T-helper 1 cell treated with Interleukin-12 subunit alpha and Interleukin-12 subunit beta and Interleukin-4 antibody, amounts not matched to agents 30 μg/mL and 1 μg/mL, for 36 hours (primary cell): ENCODE measurements around the gene TMC5.
"Not testable (repeated sequence)": the region's sequence is repeated elsewhere in the genome, so short reads cannot be mapped to it uniquely, and the experiment has no call there.

Experiments used
- H3K27ac Mint-ChIP-seq: one replicate; pipeline ENCODE4 v1.8.0; 2021; ENCODE audit warnings: mild to moderate bottlenecking, mixed read lengths
- H3K27me3 Mint-ChIP-seq: one replicate; pipeline ENCODE4 v1.8.0; 2021; ENCODE audit warnings: low read depth, mixed read lengths
- H3K36me3 Mint-ChIP-seq: one replicate; pipeline ENCODE4 v1.8.0; 2021; ENCODE audit warnings: low read depth, mixed read lengths
- H3K4me1 Mint-ChIP-seq: one replicate; pipeline ENCODE4 v1.8.0; 2021; ENCODE audit warnings: low read depth, mixed read lengths
- H3K4me3 Mint-ChIP-seq: one replicate; pipeline ENCODE4 v1.8.0; 2021; ENCODE audit warnings: mild to moderate bottlenecking, moderate library complexity, mixed read lengths
- H3K9me3 Mint-ChIP-seq: one replicate; pipeline ENCODE4 v1.8.0; 2021; ENCODE audit warnings: mixed read lengths

Gene TMC5

GRCh38 chr16:19392352-19392751 lies 25.3 kb upstream of the TMC5 start:
- H3K36me3 Mint-ChIP-seq: no peaks in the 10 kb centered on the region
- no peaks in the 10 kb centered on the region for H3K9me3 Mint-ChIP-seq
- H3K4me1 Mint-ChIP-seq: peaks cover 3% of the 10 kb centered on the region
- H3K27ac Mint-ChIP-seq: no peak overlapping the region
- peaks cover 31% of the 10 kb centered on the region for H3K27me3 Mint-ChIP-seq
- no peak overlapping the region for H3K4me3 Mint-ChIP-seq

GRCh38 chr16:19393226-19394111 lies 24.2 kb upstream of the TMC5 start:
- Mint-ChIP-seq H3K9me3 (no peaks in the 10 kb centered on the region), H3K27me3 (peaks cover 28% of the 10 kb centered on the region), H3K4me3 (no peak overlapping the region), H3K27ac (no peak overlapping the region), H3K4me1 (peaks cover 3% of the 10 kb centered on the region), H3K36me3 (no peaks in the 10 kb centered on the region)

GRCh38 chr16:19395646-19396267 lies 21.9 kb upstream of the TMC5 start:
- peaks cover 24% of the 10 kb centered on the region for H3K27me3 Mint-ChIP-seq
- H3K27ac Mint-ChIP-seq, H3K4me1 Mint-ChIP-seq, H3K36me3 Mint-ChIP-seq, H3K4me3 Mint-ChIP-seq, H3K9me3 Mint-ChIP-seq: not testable (repeated sequence)

- Mint-ChIP-seq H3K36me3 (peaks cover 3% of the 10 kb centered on the region), H3K27ac (no peak overlapping the region), H3K9me3 (peaks cover 16% of the 10 kb centered on the region), H3K4me1 (no peaks in the 10 kb centered on the region), H3K4me3 (no peak overlapping the region), H3K27me3 (peaks cover 24% of the 10 kb centered on the region)
Measured at GRCh38 chr16:19396555-19397011, 21.1 kb upstream of the TMC5 start.

- H3K4me3 Mint-ChIP-seq, H3K36me3 Mint-ChIP-seq, H3K4me1 Mint-ChIP-seq, H3K27ac Mint-ChIP-seq: not testable (repeated sequence)
- peaks cover 24% of the 10 kb centered on the region for H3K27me3 Mint-ChIP-seq
- peaks cover 23% of the 10 kb centered on the region for H3K9me3 Mint-ChIP-seq
Measured at GRCh38 chr16:19397373-19397772, 20.3 kb upstream of the TMC5 start.

- peaks cover 24% of the 10 kb centered on the region for H3K9me3 Mint-ChIP-seq
- H3K27me3 Mint-ChIP-seq: peaks cover 16% of the 10 kb centered on the region
- no peak overlapping the region for H3K4me3 Mint-ChIP-seq
Measured at GRCh38 chr16:19400711-19401110, 17.0 kb upstream of the TMC5 start.

GRCh38 chr16:19406891-19407491 lies 10.7 kb upstream of the TMC5 start:
- Mint-ChIP-seq H3K4me3 (no peak overlapping the region), H3K4me1 (peaks cover 4% of the 10 kb centered on the region), H3K27me3 (peaks cover 33% of the 10 kb centered on the region), H3K9me3 (peaks cover 9% of the 10 kb centered on the region), H3K36me3 (no peaks in the 10 kb centered on the region), H3K27ac (no peak overlapping the region)

More at GRCh38 chr16:19400711-19401110, 17.0 kb upstream of the TMC5 start:
- Mint-ChIP-seq H3K4me1 (no peaks in the 10 kb centered on the region), H3K27ac (no peak overlapping the region), H3K36me3 (peaks cover 6% of the 10 kb centered on the region)

GRCh38 chr16:19410435-19411171 lies 7.1 kb upstream of the TMC5 start:
- H3K4me1 Mint-ChIP-seq: peaks cover 4% of the 10 kb centered on the region
- H3K9me3 Mint-ChIP-seq: peaks cover 4% of the 10 kb centered on the region
- H3K27ac Mint-ChIP-seq: no peak overlapping the region
- peak overlapping the region; percentile 53 for H3K4me3 Mint-ChIP-seq
- peaks cover 48% of the 10 kb centered on the region for H3K27me3 Mint-ChIP-seq
- no peaks in the 10 kb centered on the region for H3K36me3 Mint-ChIP-seq

- Mint-ChIP-seq H3K36me3 (no peaks in the 10 kb centered on the region), H3K27me3 (peaks cover 51% of the 10 kb centered on the region), H3K4me1 (peaks cover 4% of the 10 kb centered on the region), H3K27ac (no peak overlapping the region), H3K9me3 (peaks cover 4% of the 10 kb centered on the region), H3K4me3 (peak overlapping the region; percentile 25)
Measured at GRCh38 chr16:19411298-19411697, 6.4 kb upstream of the TMC5 start.

- H3K27ac Mint-ChIP-seq, H3K36me3 Mint-ChIP-seq, H3K4me3 Mint-ChIP-seq, H3K4me1 Mint-ChIP-seq, H3K9me3 Mint-ChIP-seq: not testable (repeated sequence)
- H3K27me3 Mint-ChIP-seq: peaks cover 48% of the 10 kb centered on the region
Measured at GRCh38 chr16:19412055-19412454, 5.6 kb upstream of the TMC5 start.

- H3K4me1 Mint-ChIP-seq: no peaks in the 10 kb centered on the region
- no peaks in the 10 kb centered on the region for H3K36me3 Mint-ChIP-seq
- no peak overlapping the region for H3K4me3 Mint-ChIP-seq
- no peaks in the 10 kb centered on the region for H3K9me3 Mint-ChIP-seq
- peaks cover 32% of the 10 kb centered on the region for H3K27me3 Mint-ChIP-seq
- H3K27ac Mint-ChIP-seq: no peak overlapping the region
Measured at GRCh38 chr16:19415461-19415860, 2.2 kb upstream of the TMC5 start.

- Mint-ChIP-seq H3K27me3 (peaks cover 30% of the 10 kb centered on the region), H3K9me3 (no peaks in the 10 kb centered on the region), H3K36me3 (no peaks in the 10 kb centered on the region), H3K4me1 (no peaks in the 10 kb centered on the region), H3K27ac (no peak overlapping the region), H3K4me3 (no peak overlapping the region)
Measured at GRCh38 chr16:19415918-19416317, 1.8 kb upstream of the TMC5 start.

- H3K27me3 Mint-ChIP-seq: peaks cover 14% of the 10 kb centered on the region
Measured at GRCh38 chr16:19418200-19418599, 517 bp downstream of the TMC5 start.

GRCh38 chr16:19419698-19420075 lies 2.0 kb downstream of the TMC5 start:
- Mint-ChIP-seq H3K27ac (no peak overlapping the region), H3K27me3 (peaks cover 8% of the 10 kb centered on the region), H3K9me3 (peaks cover 3% of the 10 kb centered on the region), H3K36me3 (no peaks in the 10 kb centered on the region), H3K4me1 (no peaks in the 10 kb centered on the region), H3K4me3 (no peak overlapping the region)

More at GRCh38 chr16:19418200-19418599, 517 bp downstream of the TMC5 start:
- Mint-ChIP-seq H3K9me3 (peaks cover 3% of the 10 kb centered on the region), H3K27ac (no peak overlapping the region), H3K4me1 (no peaks in the 10 kb centered on the region), H3K4me3 (no peak overlapping the region), H3K36me3 (no peaks in the 10 kb centered on the region)
